Spinal cord (tissue), 10 donors: ENCODE measurements around the gene RAPGEF4. TPM values are rescaled to one million over a fixed set of nuclear protein-coding genes. Genes with fewer than 3 reads are reported as not detected.

Experiments used
- DNase-seq, 6 donors: peaks; one replicate each; pipeline versions ENCODE4 v3.0.0 to v3.0.0-alpha.2; 2013 to 2015; ENCODE audit warnings: low spot score in 6 of 6, low read depth in 4 of 6
- H3K27ac ChIP-seq: one replicate; pipeline ENCODE4 v1.5.1; 2013; ENCODE audit warnings: low read depth, low read length, control low read depth
- H3K27me3 ChIP-seq: one replicate; pipeline ENCODE4 v1.6.1; 2013; ENCODE audit warnings: low read length; ENCODE audit not compliant: control insufficient read depth, insufficient read depth
- H3K36me3 ChIP-seq: one replicate; pipeline ENCODE4 v1.6.1; 2013; ENCODE audit warnings: low read length; ENCODE audit not compliant: control insufficient read depth, insufficient read depth
- H3K4me1 ChIP-seq: one replicate; pipeline ENCODE4 v1.6.1; 2013; ENCODE audit warnings: low read length; ENCODE audit not compliant: control insufficient read depth, insufficient read depth
- H3K4me3 ChIP-seq: one replicate; pipeline ENCODE4 v1.5.1; 2013; ENCODE audit warnings: low read depth, low read length, control low read depth
- H3K9me3 ChIP-seq: one replicate; pipeline ENCODE4 v1.6.1; 2013; ENCODE audit warnings: low read length; ENCODE audit not compliant: control insufficient read depth, insufficient read depth
- WGBS: methylation state at CpG from one replicate; pipeline ENCODE4 v1.1.5; 2013; ENCODE audit warnings: missing lambda C conversion rate; ENCODE audit not compliant: insufficient coverage; 5-methylcytosine and 5-hydroxymethylcytosine counted together
- polyA plus RNA-seq, 2 donors: library from polyadenylated mRNA; unstranded; fragments of 120-200 nt; gene quantifications; one replicate each; pipeline ENCODE4 v1.2.1, GENCODE V29; 2013; ENCODE audit not compliant: insufficient read length in 2 of 2
- total RNA-seq, 2 donors: library from RNA; depleted of rRNA in 1 of 2; stranded (reverse); fragments of 120-200 nt in 1 of 2; fragments of >200 nt in 1 of 2; gene quantifications; one replicate each; pipeline versions ENCODE4 v1.2.3 to v1.2.4, GENCODE V29; 2013 to 2014
- donor health status: healthy.

RAPGEF4 gene
- total and polyA plus RNA-seq, 4 donors, result 31.1 to 65.8 (median 44.4) TPM

DNA sequence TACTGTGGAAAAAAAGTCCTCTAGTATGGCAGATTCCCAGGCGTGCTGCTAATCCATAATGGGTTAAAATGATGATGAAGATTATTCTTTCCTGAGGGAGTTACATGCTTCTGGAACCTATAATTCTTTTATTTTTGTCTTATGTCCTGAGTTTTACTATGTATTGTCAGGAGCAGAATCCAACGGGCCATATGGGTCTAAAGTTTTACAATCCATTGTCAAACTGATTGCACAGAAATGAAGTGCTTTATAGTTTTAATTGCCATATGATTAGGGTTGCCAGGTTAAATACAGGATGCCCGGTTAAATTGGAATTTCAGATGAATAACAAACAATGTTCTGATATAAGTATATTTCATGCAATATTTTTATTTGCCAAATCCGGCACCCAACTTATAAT lies 239.1 kb downstream of the RAPGEF4 start:
- Histone ChIP-seq H3K9me3 (no peaks in the 10 kb centered on the region), H3K4me3 (no peak overlapping the region), H3K4me1 (peaks cover 7% of the 10 kb centered on the region), H3K36me3 (peaks cover 5% of the 10 kb centered on the region), H3K27ac (no peak overlapping the region), H3K27me3 (no peaks in the 10 kb centered on the region)
- no CpG with 5 or more reads among the region's 4 CpGs for WGBS
- DNase-seq, result no peak

DNA sequence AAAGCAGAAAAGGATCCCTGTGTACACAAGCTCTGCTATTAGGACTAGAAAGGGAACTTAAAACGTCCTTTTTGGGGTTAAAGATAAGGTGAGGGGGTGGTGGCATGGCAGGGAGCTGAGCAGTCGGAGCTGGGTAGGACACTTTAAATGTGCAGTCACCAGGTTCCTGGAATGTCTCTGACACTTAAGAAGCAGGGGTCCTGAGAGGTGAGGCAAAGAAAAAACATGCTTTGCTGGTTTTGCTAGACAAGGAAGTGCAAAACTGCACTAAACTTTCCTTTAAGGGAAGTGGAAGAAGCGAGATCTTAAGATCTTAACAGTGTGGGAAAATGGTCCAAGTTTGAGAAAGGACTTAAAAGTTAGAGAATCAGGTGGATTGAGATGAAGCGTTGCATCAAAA lies 240.5 kb downstream of the RAPGEF4 start:
- H3K9me3 ChIP-seq, result no peaks in the 10 kb centered on the region
- peaks cover 7% of the 10 kb centered on the region for H3K4me1 ChIP-seq
- no peaks in the 10 kb centered on the region for H3K27me3 ChIP-seq
- DNase-seq, result no peak
- H3K4me3 ChIP-seq, result no peak overlapping the region
- H3K27ac ChIP-seq, result no peak overlapping the region
- peaks cover 6% of the 10 kb centered on the region for H3K36me3 ChIP-seq
- 49% methylated on average over 2 of the region's 4 CpGs for WGBS

DNA sequence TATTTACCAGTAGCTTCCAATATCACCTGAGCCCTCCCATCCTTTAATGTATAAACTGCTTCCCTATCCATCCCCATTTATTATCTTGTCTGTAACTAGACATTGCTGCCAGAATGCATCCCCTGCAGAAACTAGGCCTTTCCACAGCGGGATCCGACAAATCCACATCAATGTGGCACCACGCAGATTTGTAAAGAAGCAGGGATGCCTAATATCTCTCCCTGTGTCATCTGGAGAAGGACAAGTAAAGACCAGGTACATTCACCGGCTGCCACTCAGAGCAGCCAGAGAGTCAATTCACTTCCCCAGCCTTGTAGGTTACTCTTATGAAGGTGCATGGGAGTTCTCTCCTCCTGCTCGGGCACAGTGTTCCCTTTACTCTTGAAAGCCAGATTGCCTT lies 241.2 kb downstream of the RAPGEF4 start:
- H3K36me3 ChIP-seq, result peaks cover 7% of the 10 kb centered on the region
- no peak overlapping the region for H3K4me3 ChIP-seq
- peaks cover 7% of the 10 kb centered on the region for H3K4me1 ChIP-seq
- DNase-seq, result no peak
- no peaks in the 10 kb centered on the region for H3K9me3 ChIP-seq
- 94% methylated on average over 4 of the region's 5 CpGs for WGBS
- H3K27me3 ChIP-seq, result no peaks in the 10 kb centered on the region
- H3K27ac ChIP-seq, result no peak overlapping the region

DNA sequence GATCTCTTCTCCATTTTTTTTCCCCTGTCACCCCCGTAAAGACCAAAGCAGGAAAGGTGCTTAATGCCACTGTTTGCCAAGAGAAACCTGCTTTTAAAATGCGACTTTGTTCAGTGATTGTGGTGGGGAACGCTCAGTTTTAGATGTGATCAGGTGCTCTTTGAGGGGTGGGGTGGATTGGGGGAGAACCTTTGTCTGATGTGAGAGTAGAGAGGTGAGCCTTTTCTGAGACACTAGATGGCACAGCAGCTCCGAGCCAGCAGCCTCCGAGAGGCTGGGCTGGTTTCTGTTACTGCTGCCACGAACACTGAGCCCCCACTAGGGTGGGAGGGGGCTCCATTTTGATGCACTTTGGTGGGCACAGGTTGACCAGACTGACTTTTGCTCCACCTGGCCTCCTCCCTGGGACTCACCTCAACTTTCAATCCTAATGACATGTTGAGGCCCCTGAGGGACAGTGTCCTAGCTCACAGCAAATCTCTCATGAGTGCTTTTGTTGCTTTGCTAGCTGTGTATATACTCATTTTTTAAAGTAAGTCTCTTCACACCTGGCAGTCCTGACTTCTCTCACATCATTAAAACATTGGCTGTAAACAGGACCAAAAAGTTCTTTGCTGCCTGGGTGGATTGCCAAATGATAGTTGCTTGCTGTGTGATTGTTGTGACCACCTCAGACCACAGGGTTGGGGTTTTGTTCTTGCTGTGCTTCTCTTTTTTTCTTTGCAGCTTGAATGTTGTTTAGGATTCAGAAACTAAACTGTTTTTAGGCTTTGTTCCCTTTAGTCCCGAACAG lies 241.8 kb downstream of the RAPGEF4 start:
- Histone ChIP-seq H3K9me3 (no peaks in the 10 kb centered on the region), H3K27me3 (no peaks in the 10 kb centered on the region), H3K4me3 (no peak overlapping the region), H3K36me3 (peaks cover 7% of the 10 kb centered on the region), H3K4me1 (peaks cover 7% of the 10 kb centered on the region), H3K27ac (no peak overlapping the region)
- 40% methylated on average over 5 of the region's 7 CpGs for WGBS
- no peak for DNase-seq

DNA sequence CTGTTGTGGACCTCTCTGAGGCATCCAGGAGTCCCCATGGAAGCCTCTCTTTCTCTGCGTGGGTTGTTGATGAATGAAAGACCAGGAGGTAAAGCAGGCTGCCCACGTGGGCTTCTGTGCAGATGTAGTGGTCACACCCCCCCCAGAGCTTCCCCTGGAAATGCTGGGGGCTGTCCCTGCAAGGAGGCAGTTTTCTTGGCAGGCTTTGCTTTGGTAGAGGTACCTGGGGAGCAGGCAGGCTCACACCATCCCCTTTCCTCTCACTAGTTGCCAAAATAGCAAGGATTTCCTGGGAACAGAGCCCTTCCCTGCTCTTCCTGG lies 242.4 kb downstream of the RAPGEF4 start:
- DNase-seq, result no peak
- Histone ChIP-seq H3K27ac (no peak overlapping the region), H3K9me3 (no peaks in the 10 kb centered on the region), H3K4me3 (no peak overlapping the region), H3K27me3 (no peaks in the 10 kb centered on the region), H3K4me1 (peaks cover 7% of the 10 kb centered on the region), H3K36me3 (peaks cover 7% of the 10 kb centered on the region)
- no CpG with 5 or more reads among the region's 2 CpGs for WGBS

DNA sequence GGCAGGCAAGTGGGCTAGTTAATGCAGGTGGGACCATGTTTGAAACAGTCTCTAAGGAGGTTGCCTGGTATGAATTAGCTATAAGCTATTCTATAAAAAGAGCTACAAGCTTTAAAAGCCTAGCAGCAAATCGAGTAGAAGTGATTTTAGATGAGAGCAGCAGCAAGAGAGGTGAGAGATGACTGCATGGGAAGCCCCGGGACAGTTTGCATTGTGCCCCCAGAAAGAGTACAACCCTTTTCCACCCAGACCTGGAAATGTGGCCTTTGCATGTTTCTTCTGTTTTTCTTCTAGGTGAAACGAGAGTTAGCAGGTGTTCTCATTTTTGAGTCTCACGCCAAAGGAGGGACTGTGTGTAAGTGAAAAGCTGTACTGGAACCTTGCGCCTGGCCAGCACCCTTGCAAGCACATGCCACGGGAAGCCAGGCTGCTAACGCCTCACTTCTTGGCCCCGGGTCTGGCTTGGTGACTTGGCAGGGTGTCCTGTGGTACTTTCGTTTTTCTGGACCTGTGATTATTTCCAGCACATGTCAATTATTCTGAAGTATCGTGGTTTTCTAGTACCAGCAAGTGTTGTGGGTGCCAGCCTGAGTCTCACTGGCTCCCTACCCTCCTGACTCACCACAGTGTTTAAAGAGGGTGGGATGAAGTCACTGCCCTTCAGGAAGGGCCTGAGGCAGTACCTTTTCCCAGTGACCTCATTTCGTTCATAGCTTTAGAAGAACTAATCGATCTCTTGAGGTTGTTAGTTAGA lies 249.7 kb downstream of the RAPGEF4 start:
- Histone ChIP-seq H3K27me3 (no peaks in the 10 kb centered on the region), H3K36me3 (peaks cover 5% of the 10 kb centered on the region), H3K27ac (no peak overlapping the region), H3K9me3 (no peaks in the 10 kb centered on the region), H3K4me1 (no peaks in the 10 kb centered on the region), H3K4me3 (no peak overlapping the region)
- 78% methylated on average over 7 of the region's 12 CpGs for WGBS
- no peak for DNase-seq

DNA sequence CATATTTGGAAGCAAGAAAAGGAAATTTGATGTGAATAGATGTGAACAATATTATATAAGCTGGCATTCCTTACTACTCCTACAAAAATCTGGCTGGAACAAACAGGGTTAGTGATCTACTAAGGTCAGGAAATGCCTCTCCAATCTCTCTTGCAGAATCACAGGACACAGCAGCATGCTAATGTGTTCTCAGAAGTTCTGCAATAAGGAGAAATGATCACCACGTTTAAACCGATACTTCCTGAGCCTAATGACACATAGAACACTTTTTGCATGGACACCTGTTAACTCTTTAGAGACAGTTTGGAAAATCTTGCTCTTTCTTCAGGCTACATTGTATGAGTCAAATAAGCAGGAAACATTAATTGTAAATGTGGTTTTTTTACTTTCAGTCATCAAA lies 250.4 kb downstream of the RAPGEF4 start:
- no CpG with 5 or more reads among the region's 2 CpGs for WGBS
- H3K4me3 ChIP-seq, result no peak overlapping the region
- no peak overlapping the region for H3K27ac ChIP-seq
- no peaks in the 10 kb centered on the region for H3K9me3 ChIP-seq
- H3K4me1 ChIP-seq, result no peaks in the 10 kb centered on the region
- no peak for DNase-seq
- no peaks in the 10 kb centered on the region for H3K27me3 ChIP-seq
- peaks cover 5% of the 10 kb centered on the region for H3K36me3 ChIP-seq

DNA sequence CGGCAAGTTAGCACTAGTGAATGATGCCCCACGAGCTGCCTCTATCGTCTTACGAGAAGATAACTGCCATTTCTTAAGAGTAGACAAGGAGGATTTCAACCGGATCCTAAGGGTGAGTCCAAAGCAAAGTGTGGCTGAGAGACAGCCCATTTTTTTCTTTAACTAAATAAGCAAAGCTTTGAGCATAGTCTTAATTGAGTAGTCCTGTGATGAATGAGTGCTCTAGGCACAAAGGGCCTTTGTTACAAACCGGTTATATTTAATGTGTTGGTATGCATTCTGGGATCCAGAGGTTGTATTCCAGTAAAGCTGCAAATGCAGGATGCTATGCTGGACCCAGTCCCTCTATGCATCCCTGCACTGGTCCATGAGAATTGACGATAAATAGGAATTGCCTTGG lies 253.1 kb downstream of the RAPGEF4 start:
- Histone ChIP-seq H3K4me1 (no peaks in the 10 kb centered on the region), H3K4me3 (no peak overlapping the region), H3K36me3 (peaks cover 3% of the 10 kb centered on the region), H3K27ac (no peak overlapping the region), H3K27me3 (no peaks in the 10 kb centered on the region), H3K9me3 (no peaks in the 10 kb centered on the region)
- WGBS, result 64% methylated on average over 6 of the region's 7 CpGs
- no peak for DNase-seq

DNA sequence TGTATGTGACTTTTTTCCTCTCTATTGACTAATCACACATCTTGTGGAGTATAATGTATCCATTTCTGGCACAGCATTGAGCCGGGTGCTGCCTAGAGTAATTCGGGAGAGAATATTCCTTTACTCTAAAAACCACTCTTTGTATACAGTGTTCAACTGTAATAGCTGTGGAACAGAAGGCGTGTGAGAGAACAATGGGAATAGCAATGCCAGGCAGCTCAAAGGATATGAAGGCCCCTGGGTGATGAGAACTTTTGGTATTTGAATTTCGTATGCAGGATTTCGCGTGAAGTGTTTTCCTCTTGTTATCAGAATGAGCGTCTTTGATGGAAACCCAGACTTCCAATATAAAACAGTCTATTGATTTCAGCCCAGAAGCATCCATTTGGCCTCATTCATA lies 255.4 kb downstream of the RAPGEF4 start:
- Histone ChIP-seq H3K4me1 (no peaks in the 10 kb centered on the region), H3K27me3 (no peaks in the 10 kb centered on the region), H3K27ac (no peak overlapping the region), H3K9me3 (no peaks in the 10 kb centered on the region), H3K4me3 (no peak overlapping the region), H3K36me3 (no peaks in the 10 kb centered on the region)
- WGBS, result no CpG with 5 or more reads among the region's 7 CpGs
- peak in 2 of 6 donors; percentile 31 to 54 for DNase-seq

DNA sequence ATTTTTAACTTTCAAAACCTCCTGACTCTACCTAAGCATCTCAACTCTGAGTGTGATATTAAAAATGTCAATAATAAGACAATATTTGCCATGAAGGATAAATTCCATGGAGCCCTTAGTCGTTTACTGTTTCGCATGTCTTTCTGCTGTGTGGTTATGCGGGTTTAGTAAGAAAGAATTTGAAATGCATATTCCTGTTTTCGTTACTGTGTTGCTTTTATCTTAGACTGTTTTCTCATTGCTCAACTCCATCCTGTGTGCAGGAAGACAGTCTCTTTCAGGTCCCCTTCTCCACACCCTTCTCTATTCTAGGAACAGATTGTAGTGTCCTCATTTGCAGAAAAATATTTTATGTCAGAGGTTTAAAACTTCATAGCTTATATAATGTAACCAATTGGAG lies 257.5 kb downstream of the RAPGEF4 start:
- no peak for DNase-seq
- Histone ChIP-seq H3K4me1 (no peaks in the 10 kb centered on the region), H3K4me3 (no peak overlapping the region), H3K27ac (no peak overlapping the region), H3K27me3 (no peaks in the 10 kb centered on the region), H3K9me3 (no peaks in the 10 kb centered on the region), H3K36me3 (no peaks in the 10 kb centered on the region)
- WGBS, result no CpG with 5 or more reads among the region's 4 CpGs
